ENCODE measurements around the gene OLFML3.

OLFML3 gene

DNA sequence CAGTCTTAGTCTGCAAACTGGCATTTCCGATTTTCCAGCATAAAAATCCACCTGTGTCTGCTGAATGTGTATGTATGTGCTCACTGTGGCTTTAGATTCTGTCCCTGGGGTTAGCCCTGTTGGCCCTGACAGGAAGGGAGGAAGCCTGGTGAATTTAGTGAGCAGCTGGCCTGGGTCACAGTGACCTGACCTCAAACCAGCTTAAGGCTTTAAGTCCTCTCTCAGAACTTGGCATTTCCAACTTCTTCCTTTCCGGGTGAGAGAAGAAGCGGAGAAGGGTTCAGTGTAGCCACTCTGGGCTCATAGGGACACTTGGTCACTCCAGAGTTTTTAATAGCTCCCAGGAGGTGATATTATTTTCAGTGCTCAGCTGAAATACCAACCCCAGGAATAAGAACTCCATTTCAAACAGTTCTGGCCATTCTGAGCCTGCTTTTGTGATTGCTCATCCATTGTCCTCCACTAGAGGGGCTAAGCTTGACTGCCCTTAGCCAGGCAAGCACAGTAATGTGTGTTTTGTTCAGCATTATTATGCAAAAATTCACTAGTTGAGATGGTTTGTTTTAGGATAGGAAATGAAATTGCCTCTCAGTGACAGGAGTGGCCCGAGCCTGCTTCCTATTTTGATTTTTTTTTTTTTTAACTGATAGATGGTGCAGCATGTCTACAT lies 2.5 kb upstream of the OLFML3 start:
- no peaks in the 10 kb centered on the region for H3K79me2 ChIP-seq (ENCODE audit: insufficient read depth, low read length)
- H2AFZ ChIP-seq (ENCODE audit: low read length), result no peak overlapping the region
- H4K20me1 ChIP-seq (ENCODE audit: insufficient read depth, low read length, poor library complexity, severe bottlenecking), result peaks cover 4% of the 10 kb centered on the region
- H3K9me2 ChIP-seq (replicated peaks; ENCODE audit: low read depth, low read length), result no peaks in the 10 kb centered on the region
- TF ChIP-seq EZH2phosphoT487 (IDR thresholded peaks at IDR 0.05; ENCODE audit: borderline replicate concordance) (no peak), CTCF (conservative IDR thresholded peaks at IDR 0.05; ENCODE audit: low read length) (peak; percentile 68)
- peaks cover 36% of the 10 kb centered on the region; the same call in 1 of the 2 replicates for H3K36me3 ChIP-seq (ENCODE audit: insufficient read depth, low read length)
- H3F3A ChIP-seq (ENCODE audit: low read depth), result peaks cover 7% of the 10 kb centered on the region; the same call in 1 of the 2 replicates
- H3K4me1 ChIP-seq (ENCODE audit: insufficient read depth, low read length, poor library complexity, severe bottlenecking), result peaks cover 43% of the 10 kb centered on the region
- no peaks in the 10 kb centered on the region for H3K9me3 ChIP-seq (ENCODE audit: insufficient read depth, low read depth, low read length)
- H3K4me2 ChIP-seq (ENCODE audit: low read depth, low read length, poor library complexity, severe bottlenecking), result peak overlapping the region; percentile 30
- H3K9ac ChIP-seq (ENCODE audit: low read depth, low read length, poor library complexity, severe bottlenecking), result peak overlapping the region; percentile 3
- H3K27me3 ChIP-seq (ENCODE audit: insufficient read depth, low read length, poor library complexity, severe bottlenecking), result no peaks in the 10 kb centered on the region
- H3K4me3 ChIP-seq (ENCODE audit: low read length, poor library complexity, severe bottlenecking), result no peak overlapping the region

- H3K9me3 ChIP-seq (ENCODE audit: insufficient read depth, low read depth, low read length), result no peaks in the 10 kb centered on the region
- H3F3A ChIP-seq (ENCODE audit: low read depth), result peaks cover 7% of the 10 kb centered on the region; the same call in 1 of the 2 replicates
- H3K79me2 ChIP-seq (ENCODE audit: insufficient read depth, low read length), result no peaks in the 10 kb centered on the region
- peak overlapping the region; percentile 13 for H3K4me2 ChIP-seq (ENCODE audit: low read depth, low read length, poor library complexity, severe bottlenecking)
- H3K4me3 ChIP-seq (ENCODE audit: low read length, poor library complexity, severe bottlenecking), result no peak overlapping the region
- no peak overlapping the region for H2AFZ ChIP-seq (ENCODE audit: low read length)
- H3K9me2 ChIP-seq (replicated peaks; ENCODE audit: low read depth, low read length), result no peaks in the 10 kb centered on the region
- peaks cover 4% of the 10 kb centered on the region for H4K20me1 ChIP-seq (ENCODE audit: insufficient read depth, low read length, poor library complexity, severe bottlenecking)
- no peaks in the 10 kb centered on the region for H3K27me3 ChIP-seq (ENCODE audit: insufficient read depth, low read length, poor library complexity, severe bottlenecking)
- TF ChIP-seq EZH2phosphoT487 (IDR thresholded peaks at IDR 0.05; ENCODE audit: borderline replicate concordance), result no peak
- TF ChIP-seq CTCF (conservative IDR thresholded peaks at IDR 0.05; ENCODE audit: low read length), result no peak
- H3K36me3 ChIP-seq (ENCODE audit: insufficient read depth, low read length), result peaks cover 24% of the 10 kb centered on the region; the same call in 1 of the 2 replicates
- no peak overlapping the region for H3K9ac ChIP-seq (ENCODE audit: low read depth, low read length, poor library complexity, severe bottlenecking)
- peaks cover 43% of the 10 kb centered on the region for H3K4me1 ChIP-seq (ENCODE audit: insufficient read depth, low read length, poor library complexity, severe bottlenecking)
Measured at GRCh38 chr1:113977906-113978305, 1.4 kb upstream of the OLFML3 start.

GRCh38 chr1:113980110-113980509 lies 836 bp downstream of the OLFML3 start:
- Histone ChIP-seq H3K4me3 (ENCODE audit: low read length, poor library complexity, severe bottlenecking) (no peak overlapping the region), H3K9ac (ENCODE audit: low read depth, low read length, poor library complexity, severe bottlenecking) (no peak overlapping the region), H2AFZ (ENCODE audit: low read length) (no peak overlapping the region), H3F3A (ENCODE audit: low read depth) (peaks cover 7% of the 10 kb centered on the region; the same call in 1 of the 2 replicates), H3K27me3 (ENCODE audit: insufficient read depth, low read length, poor library complexity, severe bottlenecking) (no peaks in the 10 kb centered on the region), H3K79me2 (ENCODE audit: insufficient read depth, low read length) (no peaks in the 10 kb centered on the region), H3K9me3 (ENCODE audit: insufficient read depth, low read depth, low read length) (no peaks in the 10 kb centered on the region), H3K9me2 (replicated peaks; ENCODE audit: low read depth, low read length) (no peaks in the 10 kb centered on the region), H4K20me1 (ENCODE audit: insufficient read depth, low read length, poor library complexity, severe bottlenecking) (peaks cover 4% of the 10 kb centered on the region), H3K4me1 (ENCODE audit: insufficient read depth, low read length, poor library complexity, severe bottlenecking) (peaks cover 38% of the 10 kb centered on the region), H3K36me3 (ENCODE audit: insufficient read depth, low read length) (peaks cover 4% of the 10 kb centered on the region; the same call in 1 of the 2 replicates), H3K4me2 (ENCODE audit: low read depth, low read length, poor library complexity, severe bottlenecking) (no peak overlapping the region)
- TF ChIP-seq EZH2phosphoT487 (IDR thresholded peaks at IDR 0.05; ENCODE audit: borderline replicate concordance) (no peak), CTCF (conservative IDR thresholded peaks at IDR 0.05; ENCODE audit: low read length) (no peak)

Measured in Loucy (cell line).